Erythroblast (primary cell): ENCODE measurements around the gene CPEB2.
"Not testable (repeated sequence)": the region's sequence is repeated elsewhere in the genome, so short reads cannot be mapped to it uniquely, and the experiment has no call there.

Source experiments
- GATA1 ChIP-seq: IDR thresholded peaks from 2 replicates; pipeline ENCODE4 v1.6.1; 2011; ENCODE audit warnings: low read depth, mild to moderate bottlenecking, control low read depth, low read length, moderate library complexity
- POLR2A ChIP-seq: IDR thresholded peaks from 2 replicates; pipeline ENCODE4 v1.6.1; 2011; ENCODE audit warnings: mild to moderate bottlenecking, low read length

DNA sequence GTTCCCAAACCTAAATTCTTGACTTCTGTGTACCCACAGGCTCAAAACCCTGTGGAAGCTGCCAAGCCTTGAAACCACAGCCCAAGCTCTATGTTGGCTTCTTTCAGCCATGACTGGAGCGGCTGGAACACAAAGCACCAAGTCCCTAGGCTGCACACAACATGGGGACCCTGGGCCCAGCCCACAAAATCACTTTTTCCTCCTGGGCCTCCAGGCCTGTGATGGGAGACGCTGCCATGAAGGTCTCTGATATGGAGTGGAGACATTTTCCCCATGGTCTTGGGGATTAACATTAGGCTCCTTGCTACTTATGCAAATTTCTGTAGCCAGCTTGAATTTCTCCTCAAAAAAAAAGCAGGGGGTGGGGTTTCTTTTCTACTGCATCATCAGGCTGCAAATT is 84.0 kb downstream of the CPEB2 start:
- TF ChIP-seq POLR2A, GATA1: not testable (repeated sequence)
